Mucosa of gallbladder (tissue), 1 donor: ENCODE measurements around the gene PLA2G4B. TPM values are rescaled to one million over a fixed set of nuclear protein-coding genes. Genes with fewer than 3 reads are reported as not detected.

Experiments used
- DNase-seq: peaks from one replicate; pipeline ENCODE4 v3.0.0-alpha.2; 2020; ENCODE audit warnings: low spot score
- total RNA-seq: library from RNA; stranded (reverse); gene quantifications from one replicate; pipeline ENCODE4 v1.2.1, GENCODE V29; 2021
- donor health status: DM: no; HTN: no; CAD: no.

The PLA2G4B gene, protein sequence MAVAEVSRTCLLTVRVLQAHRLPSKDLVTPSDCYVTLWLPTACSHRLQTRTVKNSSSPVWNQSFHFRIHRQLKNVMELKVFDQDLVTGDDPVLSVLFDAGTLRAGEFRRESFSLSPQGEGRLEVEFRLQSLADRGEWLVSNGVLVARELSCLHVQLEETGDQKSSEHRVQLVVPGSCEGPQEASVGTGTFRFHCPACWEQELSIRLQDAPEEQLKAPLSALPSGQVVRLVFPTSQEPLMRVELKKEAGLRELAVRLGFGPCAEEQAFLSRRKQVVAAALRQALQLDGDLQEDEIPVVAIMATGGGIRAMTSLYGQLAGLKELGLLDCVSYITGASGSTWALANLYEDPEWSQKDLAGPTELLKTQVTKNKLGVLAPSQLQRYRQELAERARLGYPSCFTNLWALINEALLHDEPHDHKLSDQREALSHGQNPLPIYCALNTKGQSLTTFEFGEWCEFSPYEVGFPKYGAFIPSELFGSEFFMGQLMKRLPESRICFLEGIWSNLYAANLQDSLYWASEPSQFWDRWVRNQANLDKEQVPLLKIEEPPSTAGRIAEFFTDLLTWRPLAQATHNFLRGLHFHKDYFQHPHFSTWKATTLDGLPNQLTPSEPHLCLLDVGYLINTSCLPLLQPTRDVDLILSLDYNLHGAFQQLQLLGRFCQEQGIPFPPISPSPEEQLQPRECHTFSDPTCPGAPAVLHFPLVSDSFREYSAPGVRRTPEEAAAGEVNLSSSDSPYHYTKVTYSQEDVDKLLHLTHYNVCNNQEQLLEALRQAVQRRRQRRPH
- 20.7 TPM for total RNA-seq

DNA sequence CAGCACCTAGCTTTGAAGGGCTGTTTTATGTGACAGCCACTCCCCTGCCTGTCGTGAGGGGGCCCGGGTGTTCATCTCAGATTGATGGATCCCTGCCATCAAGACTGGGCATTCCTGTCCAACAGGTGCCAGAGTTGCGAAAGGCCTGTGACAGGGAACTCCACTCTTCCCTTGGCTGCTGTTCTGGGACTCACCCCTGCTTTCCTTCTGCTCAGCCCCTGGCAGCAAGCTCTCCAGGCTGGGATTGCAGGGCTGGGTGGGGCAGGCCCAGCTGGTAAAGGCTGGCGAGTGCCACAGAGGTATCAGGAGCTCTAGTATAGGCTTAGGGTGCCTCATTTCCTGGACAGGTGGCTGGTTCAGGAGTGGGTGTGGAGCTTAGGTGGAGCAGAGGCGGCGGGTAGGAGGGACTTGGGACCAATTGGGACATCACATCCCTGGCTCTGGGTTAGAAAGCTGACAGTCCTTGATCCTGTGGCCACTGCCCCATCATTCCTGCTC lies at the start of gene PLA2G4B:
TSS of gene PLA2G4B (plus strand) at position 448 of the 498 bp plus-strand sequence. CDS start 67 bp downstream, outside the sequence.
- peak; percentile 85 for DNase-seq

DNA sequence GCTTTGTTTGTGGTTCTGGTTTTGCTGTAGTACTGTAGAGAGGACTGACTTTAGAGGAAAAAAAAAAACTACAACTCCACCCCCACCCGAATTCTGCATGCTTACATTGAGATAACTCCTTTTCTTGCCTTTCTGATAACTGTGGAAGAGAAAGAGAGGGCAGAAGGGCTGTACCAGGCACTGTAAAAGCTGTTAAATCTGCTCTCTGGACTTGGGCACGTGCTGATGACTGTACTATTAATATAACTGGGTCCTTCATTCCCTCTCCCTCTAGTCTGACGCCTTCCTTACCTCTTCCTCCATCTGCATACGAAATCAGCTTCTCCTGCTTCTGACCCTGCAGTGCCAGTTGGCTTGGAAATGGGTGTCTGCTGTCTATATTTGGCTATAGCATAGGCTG lies 49.4 kb upstream of the PLA2G4B start:
- DNase-seq, result no peak

DNA sequence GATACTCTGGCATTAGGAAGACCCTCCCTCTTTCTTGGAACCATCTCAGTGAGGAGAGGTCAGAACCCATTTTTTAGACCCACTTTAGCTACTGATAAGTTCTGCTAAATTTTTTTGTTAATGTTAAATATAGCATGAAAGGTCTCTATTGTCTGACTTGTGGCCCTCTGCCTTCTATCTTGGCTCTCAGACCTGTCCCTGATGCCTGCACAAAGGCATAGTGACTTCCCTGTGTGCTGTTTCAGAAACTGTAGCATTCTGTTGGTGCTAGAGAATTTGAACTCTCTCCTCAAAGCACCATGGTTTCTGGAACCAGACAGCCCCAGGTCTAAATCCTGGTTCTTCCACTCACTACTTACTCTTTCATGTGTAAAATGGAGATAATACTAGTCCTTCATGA lies 49.0 kb upstream of the PLA2G4B start:
- DNase-seq, result no peak

DNA sequence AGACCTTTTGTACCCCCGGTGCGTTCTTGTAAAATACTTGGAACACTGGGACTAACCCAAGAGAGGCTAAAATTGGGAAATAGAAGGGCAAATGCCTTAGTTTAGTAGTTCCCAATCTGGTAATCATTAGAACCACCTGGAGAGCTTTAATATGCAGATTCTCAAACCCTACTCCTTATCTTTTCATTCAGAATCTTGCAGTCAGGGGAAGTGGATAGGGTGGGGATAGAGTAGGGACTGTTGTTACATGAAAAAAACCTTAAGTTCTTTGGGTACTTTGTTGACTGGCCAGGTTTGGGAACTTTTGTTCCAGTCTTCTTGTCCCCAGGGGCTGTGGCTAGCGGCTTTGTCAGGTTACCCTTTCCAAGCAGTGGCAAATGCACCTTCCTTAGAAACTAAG lies 48.5 kb upstream of the PLA2G4B start:
- no peak for DNase-seq

DNA sequence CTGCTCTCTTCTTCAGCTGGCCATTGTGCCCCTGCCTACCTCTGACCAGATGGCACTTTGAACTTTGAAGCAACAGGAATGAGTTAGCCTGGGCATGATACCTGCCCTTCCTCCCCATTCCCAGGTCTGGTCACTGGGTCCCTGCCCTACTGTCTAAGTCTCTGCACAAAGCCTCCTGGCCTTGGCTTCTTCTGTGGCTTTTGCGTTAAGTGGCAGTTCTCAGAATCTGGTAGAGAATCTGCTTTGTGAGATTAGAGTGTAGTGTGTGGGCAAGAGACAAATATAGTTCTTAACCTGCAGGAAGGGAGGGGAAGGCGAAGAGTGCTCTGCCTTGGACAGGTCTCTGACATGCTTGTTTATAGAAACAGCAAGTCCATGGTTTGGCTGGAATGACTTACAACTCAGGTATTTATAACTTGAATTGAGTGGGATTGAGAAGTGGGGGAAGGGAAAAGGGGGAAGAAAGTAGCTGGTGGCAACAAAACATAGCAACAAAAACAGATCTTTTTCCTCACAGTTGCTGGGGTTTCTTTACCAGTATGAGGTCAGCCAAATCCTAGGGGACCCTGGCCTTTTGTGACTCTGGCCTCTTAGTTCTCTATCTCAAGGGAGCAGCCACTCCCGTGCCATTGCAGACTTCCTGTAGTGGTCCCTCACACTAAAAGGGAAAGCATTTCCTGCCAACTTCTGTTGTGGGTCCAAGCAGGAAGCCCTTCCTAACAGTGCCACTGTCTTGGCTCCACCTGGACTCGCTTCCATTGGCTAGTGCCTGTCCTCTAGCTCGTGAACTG lies 47.7 kb upstream of the PLA2G4B start:
- DNase-seq, result no peak

DNA sequence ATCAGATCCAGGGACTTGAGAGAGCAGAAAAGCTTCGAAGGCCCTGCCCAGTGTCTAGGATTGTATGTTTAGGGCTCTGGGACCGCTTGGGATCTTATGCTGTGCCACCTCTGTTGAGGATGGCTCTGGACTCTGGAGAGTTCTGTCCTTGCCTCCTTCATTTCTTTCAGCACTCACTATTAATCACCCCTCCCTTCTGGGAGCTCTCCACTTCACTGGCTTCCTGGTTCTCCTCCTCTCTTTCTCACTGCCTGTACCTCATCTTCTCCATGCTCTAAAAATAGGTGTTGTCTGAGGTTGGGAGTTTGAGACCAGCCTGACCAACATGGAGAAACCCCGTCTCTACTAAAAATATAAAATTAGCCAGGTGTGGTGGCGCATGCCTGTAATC lies 47.1 kb upstream of the PLA2G4B start:
- DNase-seq, result no peak

DNA sequence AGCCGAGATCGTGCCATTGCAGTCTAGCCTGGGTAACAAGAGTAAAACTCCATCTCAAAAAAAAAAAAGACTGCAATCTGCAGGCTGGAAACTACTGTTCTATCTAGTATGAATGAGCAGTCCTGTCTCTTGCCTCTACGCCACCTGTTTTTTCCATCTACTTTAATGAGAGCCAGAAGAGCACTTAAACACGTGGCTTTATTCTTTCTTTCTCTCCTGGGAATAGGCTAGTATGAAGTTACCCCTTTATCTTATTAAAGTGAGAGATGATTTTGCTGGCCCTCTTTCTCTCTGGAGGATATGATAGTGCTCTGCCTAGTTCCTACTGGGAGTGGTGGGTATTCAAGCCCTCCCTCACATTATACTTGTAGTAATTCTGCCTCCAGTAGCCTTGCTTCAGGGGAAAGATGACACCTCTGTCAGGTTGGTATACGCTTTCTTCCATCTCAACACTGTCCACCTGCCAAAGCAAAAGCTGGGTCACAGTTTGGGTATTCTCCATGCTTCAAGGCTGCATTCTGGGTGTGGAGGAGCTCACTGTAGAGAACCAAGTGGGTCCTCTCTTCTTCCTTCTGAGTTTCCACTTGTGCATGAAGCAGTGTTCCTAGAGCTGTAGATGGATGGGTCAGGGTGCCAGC lies 46.5 kb upstream of the PLA2G4B start:
- no peak for DNase-seq

DNA sequence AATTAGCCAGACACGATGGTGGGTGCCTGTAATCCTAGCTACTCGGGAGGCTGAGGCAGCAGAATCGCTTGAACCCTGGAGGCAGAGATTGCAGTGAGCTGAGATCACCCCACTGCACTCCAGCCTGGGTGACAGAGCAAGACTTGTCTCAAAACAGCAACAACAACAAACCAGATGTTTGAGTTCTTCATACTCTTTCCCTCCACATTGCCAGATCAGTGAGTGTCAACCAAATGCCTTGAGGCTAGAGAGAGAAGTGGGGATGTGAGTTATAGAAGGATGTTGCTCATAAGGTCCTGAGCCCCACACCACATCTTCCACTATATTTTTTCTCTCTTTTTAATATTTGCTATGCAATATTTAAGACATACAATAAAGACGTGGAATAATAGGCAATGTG lies 44.6 kb upstream of the PLA2G4B start:
- no peak for DNase-seq

DNA sequence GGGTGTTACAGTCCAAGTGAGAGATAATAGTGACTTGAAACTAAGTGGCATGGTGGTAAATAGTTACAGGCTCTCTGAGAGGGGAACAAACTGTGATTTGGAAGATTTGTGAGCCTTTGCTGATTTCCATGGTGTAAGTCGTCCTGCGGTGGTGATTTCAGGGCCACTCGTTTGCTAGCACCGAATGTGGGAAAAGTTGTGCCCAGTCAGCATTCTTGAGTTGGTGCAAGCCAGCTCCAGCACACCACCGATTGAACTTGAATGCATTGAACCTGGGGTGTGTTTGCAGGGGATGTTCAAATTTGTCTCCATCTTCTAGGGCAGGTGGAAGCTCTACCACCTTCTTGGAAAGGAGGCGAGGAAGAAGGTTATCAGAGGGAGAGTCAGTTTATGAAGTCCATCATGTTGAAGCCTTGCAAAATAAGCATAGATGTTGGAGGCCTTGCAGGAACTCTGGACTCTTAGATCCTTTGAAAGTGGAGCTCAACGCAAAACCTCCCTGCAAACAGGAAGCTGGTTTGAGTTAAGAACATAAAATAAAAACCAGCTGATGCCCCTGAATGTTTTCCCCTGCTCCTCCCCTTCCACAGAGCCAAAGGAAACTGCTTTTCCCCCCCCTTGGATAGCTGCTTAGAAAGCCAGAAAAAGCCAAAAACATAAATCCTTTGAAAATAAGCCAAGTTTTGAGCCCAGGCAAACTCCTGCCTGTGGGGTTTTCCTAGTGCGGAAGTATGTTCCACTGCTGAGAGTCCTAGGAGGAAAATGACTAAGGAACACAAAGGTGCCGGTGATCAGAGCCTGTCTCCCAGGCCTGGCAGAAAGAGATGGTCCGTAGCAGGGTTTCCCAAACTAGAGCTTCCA lies 42.4 kb upstream of the PLA2G4B start:
- no peak for DNase-seq

DNA sequence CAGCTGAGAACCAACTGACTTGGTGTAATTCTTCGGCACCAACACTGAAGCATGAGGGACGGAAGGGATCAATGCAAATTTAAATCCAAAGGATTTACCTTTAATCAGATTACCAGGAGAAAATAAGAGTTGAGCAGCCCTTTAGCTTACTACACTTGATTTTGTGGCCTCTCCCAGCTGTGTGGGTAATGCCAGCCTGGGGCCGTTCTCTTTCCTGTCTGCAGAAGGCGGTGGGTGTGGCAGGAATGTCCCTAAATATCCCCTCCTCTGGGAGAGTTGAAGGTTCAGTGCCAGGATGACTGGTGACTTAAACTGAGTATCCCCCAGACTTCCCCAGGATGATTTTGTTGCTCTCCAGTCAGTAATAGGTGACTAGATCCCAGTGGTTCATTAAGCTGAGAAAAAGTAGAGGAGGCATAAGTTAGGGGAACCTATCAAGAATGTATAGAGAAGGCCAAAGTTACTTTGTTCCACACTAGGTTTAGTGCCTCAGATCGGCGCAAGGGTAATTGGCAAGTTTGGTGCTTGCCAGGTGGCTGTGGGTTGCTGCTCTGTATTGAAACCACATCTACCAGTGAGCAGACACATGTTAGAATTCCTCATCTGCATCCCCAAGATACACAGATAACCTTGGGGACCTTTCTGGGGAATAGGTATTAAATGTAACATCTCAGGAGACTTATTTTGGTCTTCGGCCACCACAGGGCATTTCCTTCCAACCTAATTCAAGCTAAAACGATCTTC lies 41.3 kb upstream of the PLA2G4B start:
- no peak for DNase-seq

DNA sequence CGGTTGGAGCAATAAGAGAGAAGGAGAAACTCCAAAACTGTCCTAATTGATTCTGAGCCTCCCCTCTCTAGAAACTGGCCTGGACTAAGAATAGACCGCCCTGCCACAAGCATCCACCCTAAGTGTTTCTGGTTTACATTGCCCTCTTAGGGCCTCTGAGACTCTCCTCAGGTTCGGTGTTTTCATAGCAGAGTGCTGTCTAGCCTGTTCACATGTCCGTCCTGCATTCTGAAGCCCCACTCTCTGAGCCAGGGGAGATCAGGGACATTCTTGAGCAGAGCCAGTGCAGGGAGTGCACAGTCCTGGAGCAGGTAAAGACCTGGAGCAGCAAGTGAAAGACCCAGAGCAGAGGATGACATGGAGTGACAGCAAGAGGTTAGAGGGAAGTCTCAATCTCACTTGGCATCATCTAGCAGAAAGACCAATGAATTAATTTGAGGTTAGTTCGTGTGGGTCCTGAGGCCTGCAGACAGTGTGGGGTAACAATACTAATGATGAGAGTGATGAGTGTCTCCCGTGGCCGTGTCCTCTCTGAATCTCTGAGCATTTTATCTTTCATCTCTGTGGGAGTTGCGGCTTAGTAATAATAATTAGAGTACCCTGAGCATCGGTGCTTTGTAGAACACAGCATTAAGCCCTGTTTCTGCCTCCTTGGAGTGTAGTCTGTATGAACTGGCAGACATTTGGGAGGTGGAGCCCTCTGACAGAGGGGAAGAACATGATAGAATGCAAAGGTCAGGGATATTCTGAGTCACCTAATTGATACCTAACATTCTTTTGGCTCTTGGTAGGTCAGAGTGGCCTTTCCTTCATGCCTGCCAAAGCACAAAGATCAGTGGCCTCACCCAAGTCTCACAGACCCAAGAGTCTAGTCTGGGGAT lies 39.8 kb upstream of the PLA2G4B start:
- no peak for DNase-seq

DNA sequence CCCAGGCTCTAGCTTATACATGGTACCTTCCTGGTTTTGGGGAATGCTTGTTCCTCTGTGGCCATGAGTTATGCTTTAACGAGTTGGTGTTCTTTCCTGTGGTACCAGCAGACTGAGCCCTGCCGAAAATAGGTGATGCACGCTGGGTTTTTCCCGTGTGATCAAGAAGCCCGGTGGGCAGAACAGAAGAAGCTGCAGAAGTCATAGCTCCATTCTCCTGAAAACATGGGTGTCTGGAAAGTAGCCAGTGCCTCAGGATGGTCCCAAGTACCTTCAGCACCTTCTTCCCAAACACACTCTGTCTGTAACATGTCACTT lies 39.2 kb upstream of the PLA2G4B start:
- no peak for DNase-seq

DNA sequence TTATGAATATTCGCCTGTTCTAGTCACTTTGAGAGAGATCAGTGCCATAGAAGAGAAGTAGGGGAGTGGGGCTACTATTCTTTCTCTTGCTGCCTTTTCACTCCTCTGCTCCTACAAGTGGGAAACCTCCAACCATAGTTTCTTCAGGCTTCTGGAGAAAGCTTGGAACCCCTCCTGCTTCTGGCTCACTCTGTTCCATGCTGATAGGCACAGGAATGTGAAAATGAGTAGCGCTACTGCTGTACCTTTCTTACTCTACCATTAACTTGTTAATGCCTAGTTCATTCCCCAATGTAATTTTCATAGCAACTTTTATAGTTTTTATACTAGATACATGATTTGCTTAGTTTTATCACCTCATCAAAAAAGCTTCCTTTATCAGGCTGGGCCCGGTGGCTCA lies 37.5 kb upstream of the PLA2G4B start:
- no peak for DNase-seq

DNA sequence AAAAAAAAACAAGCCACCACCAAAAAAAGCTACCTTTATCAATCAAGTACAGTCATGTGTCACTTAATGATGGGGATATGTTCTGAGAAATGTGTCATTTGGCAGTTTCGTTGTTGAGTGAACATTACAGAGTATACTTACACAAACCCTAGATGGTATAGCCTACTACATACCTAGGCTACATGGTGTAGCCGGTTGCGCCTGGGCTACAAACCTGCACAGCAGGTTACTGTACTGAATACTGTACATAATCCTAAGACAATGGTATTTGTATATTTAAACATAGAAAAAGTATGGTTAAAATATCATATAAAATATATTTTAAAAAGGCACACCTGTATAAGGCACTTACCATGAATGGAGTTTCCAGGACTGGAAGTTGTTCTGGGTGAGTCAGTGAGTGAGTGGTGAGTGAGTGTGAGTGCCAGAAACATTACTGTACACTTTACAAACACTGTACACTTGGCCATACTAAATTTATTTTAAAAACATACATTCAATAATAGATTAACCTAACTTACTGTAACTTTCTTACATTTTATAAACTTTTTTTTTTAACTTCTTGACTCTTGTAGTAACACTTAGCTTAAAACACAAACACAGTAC lies 36.7 kb upstream of the PLA2G4B start:
- no peak for DNase-seq

DNA sequence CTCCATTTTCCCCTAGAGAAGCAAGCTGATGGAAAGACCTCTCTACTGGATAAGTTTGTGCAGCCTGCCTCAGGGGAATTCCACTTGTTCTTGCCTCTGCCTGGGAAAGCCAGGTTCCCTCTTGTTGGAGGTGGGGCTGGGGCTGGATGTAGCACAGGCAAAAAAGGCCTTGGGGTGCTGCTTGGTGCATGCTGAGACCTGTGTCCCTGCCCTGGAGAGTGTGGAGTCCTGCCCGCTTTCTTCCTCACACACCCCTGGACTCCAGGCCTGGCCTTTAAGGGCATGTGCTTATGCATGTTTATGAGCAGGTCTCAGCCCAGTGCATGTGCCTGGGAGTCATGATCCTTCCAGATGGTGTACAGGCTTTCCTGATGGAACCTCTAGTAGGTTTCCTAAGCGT lies 34.3 kb upstream of the PLA2G4B start:
- DNase-seq, result no peak

DNA sequence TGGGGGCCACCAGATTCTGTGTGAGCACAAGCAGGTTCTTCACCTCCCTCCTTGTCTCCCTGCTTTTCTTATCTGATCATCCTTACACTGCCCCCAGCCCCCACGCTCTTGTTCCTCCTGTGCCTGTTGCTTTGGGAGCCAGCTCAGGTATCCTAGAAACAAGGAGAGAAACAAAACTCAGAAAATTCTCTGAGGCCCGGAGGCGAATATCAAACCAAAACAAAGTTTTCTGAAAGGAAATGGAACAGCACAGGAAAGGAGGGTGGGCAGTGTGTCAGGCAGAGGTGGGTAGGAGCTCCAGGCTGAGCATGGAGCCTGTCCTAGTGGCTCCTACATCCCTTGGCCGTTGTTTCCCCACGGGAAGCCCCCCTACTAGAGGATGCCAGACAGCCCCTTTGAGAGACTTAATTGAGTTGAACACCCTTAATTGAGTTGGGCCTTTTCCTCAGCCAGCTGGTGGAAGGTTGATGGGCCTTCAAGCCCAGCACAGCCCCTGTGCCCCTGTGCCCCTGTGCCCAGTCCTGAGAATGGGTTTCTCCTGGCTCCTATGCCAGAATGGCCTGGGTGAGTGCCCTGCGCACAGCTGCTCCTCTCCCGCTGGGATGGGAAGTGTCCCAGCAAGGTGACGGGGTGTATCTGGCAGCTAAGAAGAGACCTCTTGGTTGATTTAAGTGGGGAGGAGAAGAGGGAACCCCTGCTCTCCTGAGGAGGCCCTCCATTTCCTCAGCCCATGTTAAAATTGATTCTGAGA lies 33.6 kb upstream of the PLA2G4B start:
- no peak for DNase-seq

DNA sequence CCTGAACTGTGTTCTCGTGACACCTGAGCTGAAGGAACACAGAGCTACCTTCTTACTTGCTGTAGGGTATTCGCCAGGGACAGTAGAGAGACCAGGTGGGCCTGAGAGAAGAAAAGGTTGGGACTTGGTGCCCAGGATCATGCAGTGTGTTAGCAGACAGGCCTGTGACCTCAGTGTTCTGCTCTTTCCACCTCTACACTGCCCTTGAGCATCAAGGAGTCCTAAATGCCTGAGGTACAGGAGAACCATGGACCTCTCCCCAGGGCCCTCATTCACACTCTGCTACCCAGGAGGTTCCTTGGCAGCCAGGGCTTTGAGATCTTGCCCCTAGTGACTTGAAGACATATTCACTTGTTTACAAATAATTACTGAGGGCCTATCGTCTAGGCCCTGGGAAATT lies 32.9 kb upstream of the PLA2G4B start:
- no peak for DNase-seq
